K562 (cell line): ENCODE results near the gene HIPK2. TPM values are rescaled to one million over a fixed set of nuclear protein-coding genes. Genes with fewer than 3 reads are reported as not detected.
A peak's percentile ranks its signal among the peaks of the same experiment; 100 is the strongest.

Experiments used
- ATAC-seq: fragments of 200-7000 bp; cut with Tn5 transposase; 3 replicates; pipeline ENCODE4 v1.9.1; 2020; ENCODE audit warnings: moderate library complexity
- BruUV-seq: library from RNA; stranded (reverse); fragments of 400-500 nt; replicated peaks from 2 replicates; lab custom pipeline; 2021; lab: Mats Ljungman, UMichigan
- CTCF ChIA-PET: fragments of 300-600 bp; formaldehyde crosslinking; extraction: SDS; loops from one replicate; lab custom pipeline; 2021; ENCODE audit warnings: low intra/inter-chr PET ratio; lab: Yijun Ruan, JAX
- POLR2A ChIA-PET: fragments of 300-600, 350-650 bp; sonication (Branson Sonifier 250); formaldehyde crosslinking; extraction: SDS; loops from one replicate; lab custom pipeline; 2021; ENCODE audit warnings: antibody characterized with exemption, inconsistent platforms; lab: Yijun Ruan, JAX
- DNase-seq, 4 experiments: peaks; one replicate each; pipeline versions ENCODE4 v3.0.0 to v3.0.0-alpha.2; 2011 to 2018; ENCODE audit warnings: low spot score in 3 of 4, mixed read lengths in 3 of 4; ENCODE audit errors: extremely low read depth in 1 of 4
- FAIRE-seq: peaks from 2 replicates; lab custom pipeline; 2011; peaks lifted over from hg19 to GRCh38; lab: Jason Lieb, UNC
- H2AFZ ChIP-seq: 2 replicates; pipeline ENCODE4 v1.6.0; 2011; ENCODE audit warnings: low read depth, low read length, control low read depth, inconsistent platforms
- H3K27ac ChIP-seq: fragments of 200-600 bp; 3 replicates; pipeline ENCODE4 v1.8.0; 2011; ENCODE audit warnings: low read depth, mild to moderate bottlenecking, control low read depth, inconsistent platforms, low read length, moderate library complexity, mixed read lengths; ENCODE audit errors: extremely low read depth
- H3K27me3 ChIP-seq, 2 experiments: fragments of 300-600 bp in 1 of 2; 2 replicates in 1 of 2; 3 replicates in 1 of 2; pipeline versions ENCODE4 v1.6.0 to v1.8.0; 2011; ENCODE audit warnings: inconsistent platforms in 2 of 2, low read length in 2 of 2, mild to moderate bottlenecking in 1 of 2, mixed read lengths in 1 of 2, moderate library complexity in 1 of 2; ENCODE audit not compliant: control insufficient read depth in 2 of 2, insufficient read depth in 2 of 2
- H3K36me3 ChIP-seq: fragments of 300-600 bp; 3 replicates; pipeline ENCODE4 v1.8.0; 2011; ENCODE audit warnings: mild to moderate bottlenecking, low read length, inconsistent platforms; ENCODE audit not compliant: control insufficient read depth, insufficient read depth
- H3K4me1 ChIP-seq, 2 experiments: fragments of 200-600 bp in 1 of 2; replicated peaks in 1 of 2; 2 replicates in 1 of 2; 3 replicates in 1 of 2; pipeline versions ENCODE4 v1.5.1 to v1.8.0; 2011; ENCODE audit warnings: inconsistent platforms in 2 of 2, low read length in 2 of 2, mild to moderate bottlenecking in 1 of 2, mixed read lengths in 1 of 2, moderate library complexity in 1 of 2; ENCODE audit not compliant: control insufficient read depth in 2 of 2, insufficient read depth in 2 of 2
- H3K4me2 ChIP-seq: 2 replicates; pipeline ENCODE4 v1.6.1; 2011; ENCODE audit warnings: low read length, control low read depth, inconsistent platforms, mixed read lengths; ENCODE audit not compliant: insufficient read depth
- H3K4me3 ChIP-seq: fragments of 200-600 bp; sonication (generic), shearing (Covaris generic); 2 replicates; pipeline ENCODE4 v1.5.1; 2016; ENCODE audit warnings: control low read depth, inconsistent platforms
- H3K79me2 ChIP-seq: fragments of 200-600 bp; 3 replicates; pipeline ENCODE4 v1.8.0; 2011; ENCODE audit warnings: low read length, inconsistent platforms; ENCODE audit not compliant: control insufficient read depth, insufficient read depth
- H3K9ac ChIP-seq, 2 experiments: 2 replicates each; pipeline versions ENCODE4 v1.6.0 to v1.6.1; 2011; ENCODE audit warnings: low read depth in 2 of 2, low read length in 2 of 2, control low read depth in 1 of 2, inconsistent platforms in 1 of 2, mild to moderate bottlenecking in 1 of 2, mixed read lengths in 1 of 2; ENCODE audit not compliant: insufficient read depth in 1 of 2
- H3K9me1 ChIP-seq: one replicate; pipeline ENCODE4 v1.6.0; 2011; ENCODE audit warnings: inconsistent platforms, mild to moderate bottlenecking, low read length, moderate library complexity; ENCODE audit not compliant: control insufficient read depth, insufficient read depth
- H3K9me3 ChIP-seq: replicated peaks from 2 replicates; pipeline ENCODE4 v1.5.1; 2011; ENCODE audit warnings: low read depth, low read length, inconsistent platforms; ENCODE audit not compliant: control insufficient read depth, insufficient read depth
- H4K20me1 ChIP-seq: replicated peaks from 2 replicates; pipeline ENCODE4 v1.6.1; 2011; ENCODE audit warnings: low read length, inconsistent platforms, mixed read lengths; ENCODE audit not compliant: control insufficient read depth, insufficient read depth
- ATF1 ChIP-seq, 2 experiments: fragments of 450-650 bp in 1 of 2; IDR thresholded peaks; 2 replicates each; pipeline ENCODE4 v1.6.1; 2016; ENCODE audit warnings: missing compliant biosample characterization in 1 of 2, missing genetic modification characterization in 1 of 2
- CBFA2T2 ChIP-seq: fragments of 450-650 bp; conservative IDR thresholded peaks from 2 replicates; pipeline ENCODE4 v1.6.1; 2017; ENCODE audit warnings: mild to moderate bottlenecking
- CBFA2T3 ChIP-seq: fragments of 450-650 bp; IDR thresholded peaks from 2 replicates; pipeline ENCODE4 v1.6.1; 2017
- DACH1 ChIP-seq: fragments of 450-650 bp; IDR thresholded peaks from 2 replicates; pipeline ENCODE4 v1.6.1; 2018; ENCODE audit not compliant: partially characterized antibody
- EGR1 ChIP-seq: fragments of 450-650 bp; conservative IDR thresholded peaks from 2 replicates; pipeline ENCODE4 v1.6.1; 2017; ENCODE audit warnings: mild to moderate bottlenecking
- ZEB2 ChIP-seq: fragments of 450-650 bp; IDR thresholded peaks from 2 replicates; pipeline ENCODE4 v1.6.1; 2016
- ZNF707 ChIP-seq: fragments of 250-450 bp; sonication (Bioruptor Pico); conservative IDR thresholded peaks from 2 replicates; pipeline ENCODE4 v1.8.0; 2022; ENCODE audit warnings: inconsistent platforms, mild to moderate bottlenecking, moderate library complexity
- WGBS: fragments of 100-300 bp; shearing (Covaris generic); methylation state at CpG from one replicate; pipeline ENCODE4 v1.1.6; 2016; ENCODE audit warnings: low coverage, mixed read lengths; ENCODE audit not compliant: insufficient coverage; ENCODE audit errors: missing lambda C conversion rate; 5-methylcytosine and 5-hydroxymethylcytosine counted together
- in situ Hi-C: fragments of 300-500 bp; cut with MboI; formaldehyde crosslinking; loops from 4 replicates; pipeline ENCODE4 v1.15.0; 2018; ENCODE audit warnings: inconsistent platforms, mixed read lengths
- intact Hi-C: fragments of 100-400 bp; cut with micrococcal nuclease; formaldehyde crosslinking; loops from 2 replicates; pipeline ENCODE4 v1.14.2; 2022
- polyA plus RNA-seq, 8 experiments: library from polyadenylated mRNA; depleted of rRNA in 4 of 8; stranded (reverse) in 5 of 8; unstranded in 3 of 8; fragments of >200 nt; fragmentation: Nextera tagmentation in 2 of 8; fragmentation: Illumina TruSeq in 1 of 8; extraction: Ambion mirVana in 2 of 8; extraction: Trizol in 1 of 8; gene quantifications; 2 replicates each; pipeline versions ENCODE4 v1.2.1 to v1.2.3, GENCODE V29; 2011 to 2014; ENCODE audit warnings: inconsistent platforms in 1 of 8, missing spikeins in 1 of 8
- total RNA-seq, 7 experiments: library from RNA; depleted of rRNA in 6 of 7; stranded (reverse); fragments of >200 nt in 6 of 7; fragmentation: Illumina TruSeq in 2 of 7; extraction: Trizol in 2 of 7; gene quantifications; 2 replicates each; pipeline versions ENCODE4 v1.2.1 to v1.2.3, GENCODE V29; 2011 to 2021; ENCODE audit warnings: low replicate concordance in 1 of 7
- TF ChIP-seq, protein P1 (sequence below), 2 experiments: IDR thresholded peaks; 2 replicates each; pipeline ENCODE4 v1.6.1; 2011; ENCODE audit warnings: borderline replicate concordance in 1 of 2, control low read depth in 1 of 2, low read depth in 1 of 2, low read length in 1 of 2, mild to moderate bottlenecking in 1 of 2, mixed read lengths in 1 of 2, moderate library complexity in 1 of 2; ENCODE audit not compliant: insufficient read depth in 1 of 2, insufficient read length in 1 of 2, poor library complexity in 1 of 2, severe bottlenecking in 1 of 2; ENCODE audit errors: extremely low read depth in 1 of 2

The HIPK2 gene
- total and polyA plus RNA-seq, 9 of the 15 experiments (the other 6 are each of a cell fraction or from before 2014, with no cell fraction given), result 0.69 to 19.8 (median 5.1) TPM

DNA sequence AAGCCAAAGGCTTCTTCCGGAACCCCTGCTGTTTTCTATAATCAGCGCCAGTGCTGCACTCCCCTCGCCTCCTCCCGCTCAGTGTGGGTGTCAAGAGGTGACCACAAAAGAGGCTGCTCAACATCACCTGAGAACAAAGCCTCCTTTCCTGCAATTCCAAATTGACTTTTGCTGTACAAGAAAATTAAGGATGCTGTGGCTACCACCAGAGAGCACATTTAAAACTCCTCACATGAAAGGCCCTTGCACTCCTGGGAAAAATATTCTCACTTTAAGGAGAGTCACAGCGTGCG, 96.4 kb downstream of the HIPK2 start:
- BruUV-seq, result no TSS peak
- peaks cover 14 to 21% of the 10 kb centered on the region in 2 experiments; a peak in 4 of 5 replicates for H3K4me1 ChIP-seq
- H3K27ac ChIP-seq, result peak overlapping the region; percentile 46; the same call in 1 of the 3 replicates
- FAIRE-seq (no peak), DNase-seq (peak; percentile 44 to 62 (median 50)), ATAC-seq (peak; percentile 64)
- CTCF ChIA-PET, result no interaction called here
- H3K9me3 ChIP-seq, result no peaks in the 10 kb centered on the region; the same call in 1 of the 2 replicates
- no peak overlapping the region for H3K4me3 ChIP-seq
- in situ Hi-C loops (no loop called here), intact Hi-C loops (no loop called here)
- POLR2A ChIA-PET, result interaction anchor here (1.1 to 1.4 kb wide), 3 partner anchors 8 to 91 kb away, joined by 3 to 4 read pairs (median 4); no protein-coding TSS in a partner anchor
- H3K4me2 ChIP-seq, result peak overlapping the region; percentile 34
- H4K20me1 ChIP-seq, result no peaks in the 10 kb centered on the region; the same call in 1 of the 2 replicates
- H3K79me2 ChIP-seq, result no peaks in the 10 kb centered on the region
- H3K9me1 ChIP-seq, result peaks cover 6% of the 10 kb centered on the region
- 48% methylated on average over 6 of the region's 6 CpGs for WGBS
- H2AFZ ChIP-seq, result no peak overlapping the region
- no peaks in the 10 kb centered on the region for H3K27me3 ChIP-seq
- no peaks in the 10 kb centered on the region for H3K36me3 ChIP-seq
- no peak for TF ChIP-seq CBFA2T2
- peak; percentile 53; the same call in 1 of the 2 replicates for TF ChIP-seq EGR1
- TF ChIP-seq, protein P1, sequence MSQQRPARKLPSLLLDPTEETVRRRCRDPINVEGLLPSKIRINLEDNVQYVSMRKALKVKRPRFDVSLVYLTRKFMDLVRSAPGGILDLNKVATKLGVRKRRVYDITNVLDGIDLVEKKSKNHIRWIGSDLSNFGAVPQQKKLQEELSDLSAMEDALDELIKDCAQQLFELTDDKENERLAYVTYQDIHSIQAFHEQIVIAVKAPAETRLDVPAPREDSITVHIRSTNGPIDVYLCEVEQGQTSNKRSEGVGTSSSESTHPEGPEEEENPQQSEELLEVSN (IDR thresholded peaks at IDR 0.05; ENCODE audit: borderline replicate concordance in 1 of 2, extremely low read depth in 1 of 2, insufficient read depth in 1 of 2, insufficient read length in 1 of 2, low read depth in 1 of 2, low read length in 1 of 2, poor library complexity in 1 of 2, severe bottlenecking in 1 of 2), result peak in 1 of 2 experiments; percentile 52
- TF ChIP-seq DACH1, result no peak
- TF ChIP-seq CBFA2T3, result no peak; the same call in 1 of the 2 replicates
- no peak for TF ChIP-seq ZNF707 (CRISPR knock-in tag)
- no peak for TF ChIP-seq ATF1 (CRISPR knock-in tag; IDR thresholded peaks at IDR 0.05)
- no peak for TF ChIP-seq ATF1 (tag; IDR thresholded peaks at IDR 0.05)
- no peak for TF ChIP-seq ZEB2
- peak overlapping the region; percentile 14 to 39; a peak in 1 of 4 replicates for H3K9ac ChIP-seq
